Ascending aorta (tissue), 2 donors: ENCODE data around the gene RASGRF2. TPM values are rescaled to one million over a fixed set of nuclear protein-coding genes. Genes with fewer than 3 reads are reported as not detected.

ENCODE experiments used
- DNase-seq, 2 donors: peaks; one replicate each; pipeline ENCODE4 v3.0.0-alpha.2; 2019; ENCODE audit warnings: low spot score in 2 of 2
- H3K27ac ChIP-seq, 2 donors: fragments of 200-600 bp; sonication (generic); one replicate each; pipeline ENCODE4 v1.5.1; 2016 to 2017; ENCODE audit warnings: mild to moderate bottlenecking in 1 of 2
- H3K27me3 ChIP-seq: fragments of 200-600 bp; sonication (generic); one replicate; pipeline ENCODE4 v1.5.1; 2017
- H3K36me3 ChIP-seq, 2 donors: fragments of 200-600 bp; sonication (generic); one replicate each; pipeline ENCODE4 v1.5.1; 2016
- H3K4me1 ChIP-seq, 2 donors: fragments of 200-600 bp; sonication (generic); one replicate each; pipeline ENCODE4 v1.5.1; 2016 to 2017; ENCODE audit warnings: mild to moderate bottlenecking in 1 of 2
- H3K4me3 ChIP-seq, 2 donors: fragments of 200-600 bp; sonication (generic); one replicate each; pipeline ENCODE4 v1.5.1; 2016 to 2017; ENCODE audit warnings: mild to moderate bottlenecking in 1 of 2
- H3K9me3 ChIP-seq, 2 donors: fragments of 200-600 bp; sonication (generic); one replicate each; pipeline ENCODE4 v1.5.1; 2016
- CTCF ChIP-seq, 3 experiments: fragments of 200-600 bp in 2 of 3; fragments of 450-650 bp in 1 of 3; sonication (generic) in 2 of 3; IDR thresholded peaks; one replicate each; pipeline ENCODE4 v1.5.1; 2016 to 2019; ENCODE audit warnings: antibody characterized with exemption in 3 of 3, mild to moderate bottlenecking in 1 of 3, moderate library complexity in 1 of 3
- intact Hi-C: fragments of 100-400 bp; cut with DNase I; formaldehyde crosslinking; loops from one replicate; pipeline ENCODE4 v1.15.1; 2023
- total RNA-seq: library from RNA; depleted of rRNA; stranded (reverse); fragments of >200 nt; gene quantifications from one replicate; pipeline ENCODE4 v1.1.0, GENCODE V29; 2016

RASGRF2 gene
- total RNA-seq, 1 donor from 2014 or later, result 16.9 TPM

- Histone ChIP-seq H3K36me3 (no peaks in the 10 kb centered on the region), H3K4me3 (no peak overlapping the region), H3K9me3 (no peaks in the 10 kb centered on the region), H3K27me3 (no peaks in the 10 kb centered on the region), H3K4me1 (no peaks in the 10 kb centered on the region), H3K27ac (no peak overlapping the region)
- DNase-seq, result no peak
- TF ChIP-seq CTCF (IDR thresholded peaks at IDR 0.05), result no peak
- intact Hi-C loops, result no loop called here
Measured at GRCh38 chr5:81132381-81132780, 172.2 kb downstream of the RASGRF2 start.

GRCh38 chr5:81134066-81134465, 173.9 kb downstream of the RASGRF2 start:
- Histone ChIP-seq H3K27me3 (no peaks in the 10 kb centered on the region), H3K9me3 (no peaks in the 10 kb centered on the region), H3K36me3 (no peaks in the 10 kb centered on the region), H3K4me1 (no peaks in the 10 kb centered on the region), H3K27ac (no peak overlapping the region), H3K4me3 (no peak overlapping the region)
- intact Hi-C loops, result no loop called here
- DNase-seq, result no peak
- no peak for TF ChIP-seq CTCF (IDR thresholded peaks at IDR 0.05)

GRCh38 chr5:81134566-81134965, 174.4 kb downstream of the RASGRF2 start:
- H3K4me3 ChIP-seq, result no peak overlapping the region
- intact Hi-C loops, result no loop called here
- no peak overlapping the region for H3K27ac ChIP-seq
- H3K9me3 ChIP-seq, result no peaks in the 10 kb centered on the region
- no peaks in the 10 kb centered on the region for H3K4me1 ChIP-seq
- no peak for DNase-seq
- no peak for TF ChIP-seq CTCF (IDR thresholded peaks at IDR 0.05)
- no peaks in the 10 kb centered on the region for H3K36me3 ChIP-seq
- no peaks in the 10 kb centered on the region for H3K27me3 ChIP-seq

- DNase-seq, result no peak
- intact Hi-C loops, result no loop called here
- no peak for TF ChIP-seq CTCF (IDR thresholded peaks at IDR 0.05)
Measured at GRCh38 chr5:81136557-81136956, 176.4 kb downstream of the RASGRF2 start.

GRCh38 chr5:81137833-81138232, 177.7 kb downstream of the RASGRF2 start:
- Histone ChIP-seq H3K9me3 (no peaks in the 10 kb centered on the region), H3K27me3 (no peaks in the 10 kb centered on the region), H3K36me3 (no peaks in the 10 kb centered on the region), H3K27ac (no peak overlapping the region), H3K4me3 (no peak overlapping the region), H3K4me1 (peaks cover 0 to 3% of the 10 kb centered on the region in 2 donors)
- intact Hi-C loops, result no loop called here
- TF ChIP-seq CTCF (IDR thresholded peaks at IDR 0.05), result no peak
- DNase-seq, result no peak

More at GRCh38 chr5:81136557-81136956, 176.4 kb downstream of the RASGRF2 start:
- H3K27ac ChIP-seq, result no peak overlapping the region
- H3K36me3 ChIP-seq, result no peaks in the 10 kb centered on the region
- H3K27me3 ChIP-seq, result no peaks in the 10 kb centered on the region
- H3K4me3 ChIP-seq, result no peak overlapping the region
- peaks cover 0 to 3% of the 10 kb centered on the region in 2 donors for H3K4me1 ChIP-seq
- no peaks in the 10 kb centered on the region for H3K9me3 ChIP-seq

GRCh38 chr5:81140441-81140840, 180.3 kb downstream of the RASGRF2 start:
- intact Hi-C loops, result no loop called here
- DNase-seq, result no peak
- Histone ChIP-seq H3K36me3 (no peaks in the 10 kb centered on the region), H3K9me3 (no peaks in the 10 kb centered on the region), H3K27me3 (no peaks in the 10 kb centered on the region), H3K27ac (no peak overlapping the region), H3K4me3 (no peak overlapping the region), H3K4me1 (peaks cover 0 to 3% of the 10 kb centered on the region in 2 donors)
- no peak for TF ChIP-seq CTCF (IDR thresholded peaks at IDR 0.05)
